Transverse colon (tissue), 4 donors: ENCODE data around the gene TSPO2. TPM values are rescaled to one million over a fixed set of nuclear protein-coding genes. Genes with fewer than 3 reads are reported as not detected.

Experiments used
- DNase-seq: peaks from one replicate; pipeline ENCODE4 v3.0.0-alpha.2; 2019
- H3K27ac ChIP-seq, 4 donors: fragments of 200-600 bp; sonication (generic); 2 replicates each; pipeline ENCODE4 v1.5.1; 2016 to 2018; ENCODE audit warnings: inconsistent platforms in 4 of 4
- H3K27me3 ChIP-seq: fragments of 200-600 bp; sonication (generic); 2 replicates; pipeline ENCODE4 v1.5.1; 2017; ENCODE audit warnings: inconsistent platforms
- H3K36me3 ChIP-seq, 4 donors: fragments of 200-600 bp; sonication (generic); 2 replicates each; pipeline ENCODE4 v1.5.1; 2017 to 2019; ENCODE audit warnings: inconsistent platforms in 4 of 4
- H3K4me1 ChIP-seq, 4 donors: fragments of 200-600 bp; sonication (generic); 2 replicates each; pipeline ENCODE4 v1.5.1; 2017 to 2020; ENCODE audit warnings: inconsistent platforms in 4 of 4
- H3K4me3 ChIP-seq, 4 donors: fragments of 200-600 bp; sonication (generic); 1 replicate in 1 of 4; 2 replicates in 3 of 4; pipeline versions ENCODE4 v1.5.1 to v1.6.1; 2017 to 2019; ENCODE audit warnings: inconsistent platforms in 4 of 4
- H3K9me3 ChIP-seq, 2 donors: fragments of 200-600 bp; sonication (generic); 2 replicates each; pipeline ENCODE4 v1.5.1; 2017 to 2019; ENCODE audit warnings: inconsistent platforms in 2 of 2
- CTCF ChIP-seq, 5 experiments: fragments of 200-600 bp in 3 of 5; fragments of 450-650 bp in 2 of 5; sonication (generic) in 3 of 5; IDR thresholded peaks; 1 replicate in 2 of 5; 2 replicates in 3 of 5; pipeline ENCODE4 v1.5.1; 2016 to 2017; ENCODE audit warnings: antibody characterized with exemption in 5 of 5, inconsistent platforms in 3 of 5, mild to moderate bottlenecking in 2 of 5, moderate library complexity in 1 of 5
- EP300 ChIP-seq: sonication (generic); formaldehyde crosslinking; IDR thresholded peaks from one replicate; pipeline ENCODE4 v1.6.1; 2017; ENCODE audit warnings: antibody characterized with exemption, low read depth
- POLR2A ChIP-seq: fragments of 450-650 bp; IDR thresholded peaks from one replicate; pipeline ENCODE4 v1.6.1; 2016; ENCODE audit warnings: antibody characterized with exemption, mild to moderate bottlenecking, moderate library complexity
- POLR2AphosphoS5 ChIP-seq, 3 donors: sonication (generic); formaldehyde crosslinking; IDR thresholded peaks; one replicate each; pipeline ENCODE4 v1.6.1; 2016; ENCODE audit warnings: antibody characterized with exemption in 3 of 3
- WGBS, 2 donors: methylation state at CpG; one replicate each; pipeline ENCODE4 v1.1.5; 2018; ENCODE audit warnings: low coverage in 1 of 2; 5-methylcytosine and 5-hydroxymethylcytosine counted together
- in situ Hi-C, 4 donors: fragments of 200-750 bp; cut with MboI; loops; one replicate each; pipeline versions ENCODE4 v1.15.0 to v1.15.1; 2017; ENCODE audit warnings: low sequenced_read_pairs in 3 of 4, low pct_ligation_motif_present in 1 of 4, low pct_unique_long_range_greater_than_20kb in 1 of 4
- intact Hi-C: fragments of 100-400 bp; cut with DNase I; formaldehyde crosslinking; loops from one replicate; pipeline ENCODE4 v1.15.1; 2023; ENCODE audit warnings: low total_unique reads
- total RNA-seq, 4 donors: library from RNA; depleted of rRNA; stranded (reverse); fragments of >200 nt; gene quantifications; one replicate each; pipeline ENCODE4 v1.1.0, GENCODE V29; 2016

The TSPO2 gene
- total RNA-seq, 4 donors from 2014 or later, result not detected

- intact Hi-C loops, result no loop called here
- peaks cover 0 to 45% (median 27%) of the 10 kb centered on the region in 4 donors for H3K4me1 ChIP-seq
- H3K27ac ChIP-seq, result no peak overlapping the region
- H3K27me3 ChIP-seq, result no peaks in the 10 kb centered on the region
- no peaks in the 10 kb centered on the region for H3K9me3 ChIP-seq
- WGBS, 2 donors, result 85 to 88% methylated on average over 1 of the region's 1 CpG
- H3K4me3 ChIP-seq, result no peak overlapping the region
- no peak for TF ChIP-seq POLR2AphosphoS5 (IDR thresholded peaks at IDR 0.05)
- TF ChIP-seq EP300, result no peak
- no peak for TF ChIP-seq CTCF (IDR thresholded peaks at IDR 0.05)
- TF ChIP-seq POLR2A, result no peak
- no peak for DNase-seq
- in situ Hi-C loops, result no loop called here
- peaks cover 0 to 4% (median 0%) of the 10 kb centered on the region in 4 donors for H3K36me3 ChIP-seq
Observed at GRCh38 chr6:41062056-41062455, 19.8 kb downstream of the TSPO2 start.

- Histone ChIP-seq H3K9me3 (no peaks in the 10 kb centered on the region), H3K4me1 (peaks cover 0 to 41% (median 26%) of the 10 kb centered on the region in 4 donors), H3K27ac (peak overlapping the region; percentile 66 to 76 (median 68)), H3K27me3 (no peaks in the 10 kb centered on the region), H3K4me3 (no peak overlapping the region), H3K36me3 (peaks cover 0 to 8% (median 0%) of the 10 kb centered on the region in 4 donors)
- TF ChIP-seq CTCF (IDR thresholded peaks at IDR 0.05) (no peak), EP300 (no peak), POLR2A (no peak), POLR2AphosphoS5 (IDR thresholded peaks at IDR 0.05) (no peak)
- intact Hi-C loops, result no loop called here
- DNase-seq, result no peak
- 49 to 52% methylated on average over 2 of the region's 2 CpGs for WGBS, 2 donors
- in situ Hi-C loops, result no loop called here
Observed at GRCh38 chr6:41063884-41064285, 21.6 kb downstream of the TSPO2 start.

- in situ Hi-C loops (no loop called here), intact Hi-C loops (loop anchor here (5.0 kb wide), 1 partner anchor 58 kb away; no protein-coding TSS in a partner anchor)
- DNase-seq, result no peak
- 53 to 58% methylated on average over 2 to 5 of the region's 5 CpGs for WGBS, 2 donors
- peaks cover 0 to 41% (median 23%) of the 10 kb centered on the region in 4 donors for H3K4me1 ChIP-seq
- no peak overlapping the region for H3K4me3 ChIP-seq
- peak overlapping the region; percentile 66 to 76 (median 68) for H3K27ac ChIP-seq
- H3K27me3 ChIP-seq, result no peaks in the 10 kb centered on the region
- H3K9me3 ChIP-seq, result no peaks in the 10 kb centered on the region
- TF ChIP-seq POLR2A, result no peak
- TF ChIP-seq CTCF (IDR thresholded peaks at IDR 0.05), result no peak
- TF ChIP-seq EP300, result no peak
- TF ChIP-seq POLR2AphosphoS5 (IDR thresholded peaks at IDR 0.05), result no peak
- H3K36me3 ChIP-seq, result peaks cover 0 to 12% (median 2%) of the 10 kb centered on the region in 4 donors
Observed at GRCh38 chr6:41064841-41065240, 22.6 kb downstream of the TSPO2 start.

- no peak for TF ChIP-seq CTCF (IDR thresholded peaks at IDR 0.05)
- no peak for TF ChIP-seq POLR2AphosphoS5 (IDR thresholded peaks at IDR 0.05)
- no peak for TF ChIP-seq EP300
- no peak for TF ChIP-seq POLR2A
- Histone ChIP-seq H3K36me3 (peaks cover 0 to 13% (median 3%) of the 10 kb centered on the region in 4 donors), H3K4me1 (peaks cover 5 to 45% (median 26%) of the 10 kb centered on the region in 4 donors), H3K9me3 (no peaks in the 10 kb centered on the region), H3K27me3 (no peaks in the 10 kb centered on the region), H3K4me3 (no peak overlapping the region), H3K27ac (peak overlapping the region; percentile 66 to 76 (median 68))
- in situ Hi-C loops (no loop called here), intact Hi-C loops (loop anchor here (5.0 kb wide), 1 partner anchor 58 kb away; no protein-coding TSS in a partner anchor)
- DNase-seq, result no peak
- 55 to 73% methylated on average over 2 of the region's 2 CpGs for WGBS, 2 donors
Observed at GRCh38 chr6:41065550-41066026, 23.3 kb downstream of the TSPO2 start.
